Mucosa of rectum (tissue), 2 donors: ENCODE results near the gene SLC37A4.

Source experiments
- H3K27ac ChIP-seq, 2 donors: one replicate each; pipeline ENCODE4 v1.7.0; 2013; ENCODE audit warnings: inconsistent platforms in 2 of 2, low read depth in 2 of 2, low read length in 2 of 2
- H3K27me3 ChIP-seq, 2 donors: one replicate each; pipeline ENCODE4 v1.7.0; 2013; ENCODE audit warnings: low read length in 2 of 2; ENCODE audit not compliant: control insufficient read depth in 2 of 2, insufficient read depth in 2 of 2
- H3K36me3 ChIP-seq, 2 donors: one replicate each; pipeline ENCODE4 v1.7.0; 2013; ENCODE audit warnings: low read length in 2 of 2; ENCODE audit not compliant: control insufficient read depth in 2 of 2, insufficient read depth in 2 of 2
- H3K4me1 ChIP-seq, 2 donors: one replicate each; pipeline ENCODE4 v1.7.0; 2013; ENCODE audit warnings: low read length in 2 of 2, mild to moderate bottlenecking in 1 of 2; ENCODE audit not compliant: control insufficient read depth in 2 of 2, insufficient read depth in 2 of 2
- H3K4me3 ChIP-seq, 2 donors: one replicate each; pipeline ENCODE4 v1.7.0; 2013; ENCODE audit warnings: low read length in 2 of 2
- H3K9ac ChIP-seq, 2 donors: one replicate each; pipeline ENCODE4 v1.7.0; 2013; ENCODE audit warnings: low read length in 2 of 2, low read depth in 1 of 2, mild to moderate bottlenecking in 1 of 2
- H3K9me3 ChIP-seq, 2 donors: one replicate each; pipeline ENCODE4 v1.7.0; 2013; ENCODE audit warnings: low read length in 2 of 2; ENCODE audit not compliant: control insufficient read depth in 2 of 2
- donor health status: healthy.
- donor health status: Normal muscosa, but diverticular disease.

Gene SLC37A4

DNA sequence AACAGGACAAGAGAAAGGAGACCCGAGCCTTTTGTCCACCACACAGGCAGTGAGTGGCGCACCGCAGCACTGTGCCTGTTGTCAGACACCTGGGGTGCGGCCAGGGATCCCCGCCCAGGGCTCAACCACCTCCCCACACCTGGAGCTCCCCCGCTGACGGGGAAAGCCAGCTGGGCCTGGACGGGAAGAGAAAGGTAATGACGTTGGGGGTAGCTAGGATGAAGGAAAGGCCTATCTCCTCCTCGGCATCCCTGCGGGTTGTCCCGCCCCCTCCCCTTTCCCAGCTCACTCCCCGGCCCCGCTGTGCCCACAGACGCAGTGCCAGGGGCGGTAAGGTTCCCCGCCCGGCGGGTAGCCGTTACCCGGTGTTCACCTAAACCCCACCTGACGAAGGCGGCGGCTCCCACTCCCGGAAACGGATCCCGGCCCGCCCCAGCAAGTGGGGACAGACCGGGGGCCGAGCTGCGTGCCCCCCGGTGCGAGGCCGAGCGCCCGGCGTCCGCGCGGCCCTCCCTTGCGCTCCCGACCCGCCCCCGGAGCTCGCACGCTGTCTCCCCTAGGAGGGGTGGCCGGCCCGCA lies 25.8 kb upstream of the SLC37A4 start:
- H3K27me3 ChIP-seq, result no peaks in the 10 kb centered on the region
- H3K4me3 ChIP-seq, result peak overlapping the region; percentile 81 to 86
- H3K4me1 ChIP-seq, result peaks cover 13 to 20% of the 10 kb centered on the region in 2 donors
- peak overlapping the region; percentile 75 to 88 for H3K9ac ChIP-seq
- H3K27ac ChIP-seq, result peak overlapping the region; percentile 83 to 87
- H3K9me3 ChIP-seq, result no peaks in the 10 kb centered on the region
- H3K36me3 ChIP-seq, result peaks cover 31 to 34% of the 10 kb centered on the region in 2 donors

DNA sequence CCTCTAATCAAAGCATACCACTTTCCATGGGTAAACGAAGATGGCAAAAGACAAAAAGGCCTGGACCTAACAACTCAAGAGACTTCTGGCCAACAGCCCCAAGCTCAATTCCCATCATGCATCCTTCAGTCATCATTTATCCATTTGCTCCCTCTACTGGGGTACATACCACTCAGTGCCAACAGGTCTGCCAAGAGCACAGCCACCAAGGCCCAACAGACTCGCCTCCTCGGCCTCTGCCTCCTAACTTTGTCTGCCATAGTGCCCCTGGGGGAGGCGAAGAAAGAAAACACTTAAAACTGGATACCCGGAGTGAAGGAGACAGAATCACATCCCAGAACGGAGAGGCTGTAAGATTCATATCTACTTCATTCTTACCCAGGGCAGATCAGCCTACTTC lies 25.2 kb upstream of the SLC37A4 start:
- Histone ChIP-seq H3K27me3 (no peaks in the 10 kb centered on the region), H3K4me1 (peaks cover 13 to 20% of the 10 kb centered on the region in 2 donors), H3K36me3 (peaks cover 37 to 40% of the 10 kb centered on the region in 2 donors), H3K27ac (peak overlapping the region in 1 of 2 donors; percentile 83), H3K4me3 (peak overlapping the region; percentile 81 to 86), H3K9ac (peak overlapping the region; percentile 75 to 88), H3K9me3 (no peaks in the 10 kb centered on the region)

DNA sequence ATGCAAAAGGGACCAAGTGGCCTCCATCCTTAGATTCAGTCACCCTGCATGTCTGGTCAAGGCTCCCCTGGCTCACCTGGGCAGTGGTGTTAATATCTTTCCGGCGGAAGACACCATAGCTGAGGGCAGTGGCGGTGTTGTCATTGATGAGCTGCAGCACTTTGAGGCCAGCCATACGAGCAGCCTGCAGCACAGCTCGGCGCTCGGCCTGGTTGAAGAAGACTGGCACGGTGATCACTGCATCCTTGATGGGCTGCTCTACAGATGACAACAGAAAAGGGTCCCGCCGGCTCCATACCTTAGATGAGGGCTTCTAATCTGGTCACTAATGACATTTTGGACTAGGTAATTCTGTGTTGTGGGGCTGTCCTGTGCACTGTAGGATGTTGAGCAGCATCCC lies 23.7 kb upstream of the SLC37A4 start:
- Histone ChIP-seq H3K9me3 (no peaks in the 10 kb centered on the region), H3K36me3 (peaks cover 44 to 52% of the 10 kb centered on the region in 2 donors), H3K27ac (no peak overlapping the region), H3K4me1 (peaks cover 13 to 20% of the 10 kb centered on the region in 2 donors), H3K9ac (no peak overlapping the region), H3K27me3 (no peaks in the 10 kb centered on the region), H3K4me3 (no peak overlapping the region)

DNA sequence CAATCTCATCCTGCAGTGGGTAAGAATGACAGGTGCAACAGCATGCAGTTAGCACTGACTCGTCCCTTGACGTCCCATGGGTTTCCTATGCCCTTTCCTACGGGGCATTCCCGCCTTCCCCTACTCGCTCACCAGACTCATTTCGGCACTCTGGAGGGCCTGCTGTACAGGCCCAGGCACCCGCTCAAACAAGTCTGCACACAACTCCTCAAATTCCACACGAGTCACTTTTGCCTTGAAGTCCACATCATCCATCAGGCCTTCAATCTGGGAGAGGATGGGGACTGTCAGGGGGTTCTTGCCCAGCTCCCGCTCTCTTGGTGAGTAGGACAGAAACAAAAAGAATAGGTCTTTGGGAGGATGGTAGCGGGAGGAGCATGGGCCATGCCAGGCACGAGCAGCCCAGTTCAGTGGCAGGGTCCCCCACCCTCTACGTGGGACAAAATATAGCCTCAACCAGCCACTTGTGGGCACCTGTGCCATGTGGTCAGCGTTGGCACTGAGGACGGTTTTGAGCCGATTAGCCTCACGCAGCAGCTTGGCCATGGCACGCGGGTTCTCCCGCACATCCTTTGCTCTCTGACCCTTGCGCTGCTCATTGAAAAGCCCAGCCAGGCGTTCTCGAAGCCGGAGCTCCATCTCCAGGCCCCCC lies 21.6 kb upstream of the SLC37A4 start:
- H3K9me3 ChIP-seq, result no peaks in the 10 kb centered on the region
- H3K27ac ChIP-seq, result no peak overlapping the region
- H3K4me1 ChIP-seq, result peaks cover 9 to 10% of the 10 kb centered on the region in 2 donors
- H3K27me3 ChIP-seq, result no peaks in the 10 kb centered on the region
- no peak overlapping the region for H3K4me3 ChIP-seq
- H3K36me3 ChIP-seq, result peaks cover 64 to 74% of the 10 kb centered on the region in 2 donors
- no peak overlapping the region for H3K9ac ChIP-seq

DNA sequence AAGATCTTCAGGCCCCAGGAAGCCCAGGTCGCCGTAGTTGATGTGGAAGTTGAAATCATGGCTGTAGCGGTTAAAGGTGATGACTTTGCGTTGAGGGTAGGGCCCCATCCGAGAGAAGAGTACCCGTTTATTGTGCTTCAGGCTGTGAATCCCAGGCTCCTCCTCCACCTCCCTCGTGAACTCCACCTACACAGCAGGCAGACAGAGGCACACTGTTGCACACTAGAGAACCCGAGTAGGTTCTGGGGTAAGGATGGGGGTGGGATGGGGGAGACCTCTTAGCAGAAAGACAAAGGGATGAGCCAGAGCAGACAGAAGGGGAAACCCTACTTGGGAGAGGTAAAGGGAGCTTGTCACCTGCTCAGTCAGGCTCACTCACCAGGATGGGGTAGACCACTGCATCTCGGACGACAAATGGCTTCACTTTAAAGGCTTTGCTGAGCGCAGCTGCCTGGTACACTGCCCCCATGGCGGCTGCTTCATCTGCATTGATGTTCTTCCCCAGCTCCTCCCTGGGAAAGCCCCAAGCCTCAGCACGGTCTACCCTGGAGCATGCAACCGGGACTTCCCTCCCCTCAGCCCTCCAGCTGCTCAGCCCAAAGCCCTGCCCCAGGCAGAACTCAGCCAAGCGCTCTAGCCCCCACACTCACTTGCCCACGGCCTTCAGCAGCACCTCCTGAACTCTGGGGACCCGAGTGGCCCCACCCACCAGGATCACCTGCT lies 20.9 kb upstream of the SLC37A4 start:
- Histone ChIP-seq H3K4me3 (no peak overlapping the region), H3K36me3 (peaks cover 67 to 79% of the 10 kb centered on the region in 2 donors), H3K27ac (no peak overlapping the region), H3K9ac (no peak overlapping the region), H3K27me3 (no peaks in the 10 kb centered on the region), H3K4me1 (peaks cover 9 to 10% of the 10 kb centered on the region in 2 donors), H3K9me3 (no peaks in the 10 kb centered on the region)

DNA sequence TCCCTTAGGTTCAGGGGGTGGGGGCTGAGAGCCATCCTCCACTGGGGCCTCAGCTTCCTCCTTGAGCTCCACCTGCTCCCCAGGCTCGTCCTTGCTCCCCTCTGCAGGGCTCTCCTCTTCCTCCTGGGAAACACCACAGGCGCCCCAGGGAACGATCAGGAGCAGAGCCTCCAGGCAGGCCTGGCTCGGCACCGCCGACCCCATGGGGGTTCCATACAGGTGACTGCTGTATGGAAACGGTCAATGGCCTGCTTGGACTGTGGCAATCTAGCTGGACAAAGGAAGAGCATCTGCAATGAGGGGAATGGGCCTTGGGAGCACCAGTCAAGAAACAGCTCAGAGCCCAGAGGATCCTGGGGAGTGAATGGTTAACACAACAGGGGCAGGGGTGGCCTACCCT lies 18.4 kb upstream of the SLC37A4 start:
- no peaks in the 10 kb centered on the region for H3K4me1 ChIP-seq
- H3K9me3 ChIP-seq, result no peaks in the 10 kb centered on the region
- H3K9ac ChIP-seq, result no peak overlapping the region
- no peak overlapping the region for H3K4me3 ChIP-seq
- H3K36me3 ChIP-seq, result peaks cover 76 to 77% of the 10 kb centered on the region in 2 donors
- H3K27ac ChIP-seq, result no peak overlapping the region
- H3K27me3 ChIP-seq, result no peaks in the 10 kb centered on the region

DNA sequence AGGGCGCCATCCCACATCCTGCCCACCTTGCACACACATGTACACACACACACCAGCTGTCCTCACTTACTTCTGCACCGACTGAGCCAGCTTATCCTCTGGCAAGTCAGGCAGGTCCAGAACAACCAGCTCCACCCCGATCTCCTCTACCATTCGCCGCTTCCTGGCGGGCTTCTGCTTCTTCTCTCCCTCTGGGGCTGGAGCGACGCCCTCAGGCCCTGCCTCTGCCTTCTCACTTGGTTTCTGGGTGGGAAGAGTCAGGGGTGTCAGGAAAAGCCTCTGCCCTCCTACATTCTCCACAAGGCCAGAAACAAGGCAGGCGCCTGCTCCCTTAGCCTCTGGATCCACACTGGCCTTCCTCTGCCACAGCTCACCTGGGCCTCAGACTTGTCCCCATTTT lies 18.0 kb upstream of the SLC37A4 start:
- H3K9ac ChIP-seq, result no peak overlapping the region
- H3K36me3 ChIP-seq, result peaks cover 72 to 73% of the 10 kb centered on the region in 2 donors
- H3K9me3 ChIP-seq, result no peaks in the 10 kb centered on the region
- no peak overlapping the region for H3K4me3 ChIP-seq
- H3K27me3 ChIP-seq, result no peaks in the 10 kb centered on the region
- H3K4me1 ChIP-seq, result no peaks in the 10 kb centered on the region
- H3K27ac ChIP-seq, result no peak overlapping the region

DNA sequence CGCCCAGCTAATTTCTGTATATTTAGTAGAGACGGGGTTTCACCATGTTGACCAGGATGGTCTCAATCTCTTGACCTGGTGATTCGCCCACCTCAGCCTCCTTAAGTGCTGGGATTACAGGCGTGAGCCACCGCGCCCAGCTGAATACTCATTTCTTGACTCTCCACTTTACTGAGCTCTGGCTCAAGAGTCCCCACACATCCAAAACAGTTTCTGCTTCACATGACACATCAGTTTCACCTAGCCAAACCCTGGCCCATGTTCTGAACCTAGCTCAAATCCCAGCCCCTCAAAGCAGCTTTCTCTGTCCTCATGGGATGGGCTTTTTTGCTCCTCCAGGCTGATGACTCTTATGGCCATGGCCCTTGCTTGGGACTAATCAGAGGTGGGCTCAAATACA lies 16.5 kb upstream of the SLC37A4 start:
- no peak overlapping the region for H3K27ac ChIP-seq
- peaks cover 57 to 62% of the 10 kb centered on the region in 2 donors for H3K36me3 ChIP-seq
- no peaks in the 10 kb centered on the region for H3K27me3 ChIP-seq
- H3K9ac ChIP-seq, result no peak overlapping the region
- no peak overlapping the region for H3K4me3 ChIP-seq
- no peaks in the 10 kb centered on the region for H3K9me3 ChIP-seq
- no peaks in the 10 kb centered on the region for H3K4me1 ChIP-seq

DNA sequence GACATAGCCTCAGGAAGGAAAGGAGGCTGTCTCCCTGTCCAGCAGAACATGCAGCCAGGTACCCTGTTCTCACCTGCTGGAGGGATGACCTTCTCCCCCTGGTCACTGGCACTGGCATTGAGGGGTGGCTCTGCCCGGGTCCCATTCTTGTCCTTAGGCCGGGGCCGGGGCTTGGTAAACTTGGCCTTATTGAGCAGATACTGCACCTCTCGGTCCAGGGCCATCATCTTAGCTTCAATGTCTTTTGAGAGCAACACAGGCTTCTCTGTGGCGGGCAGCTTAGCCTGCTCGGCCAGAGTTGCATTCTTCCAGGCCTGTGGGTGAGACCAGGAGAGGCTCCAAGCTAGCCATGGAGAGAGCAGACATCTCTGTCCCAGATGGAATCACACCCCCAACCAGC lies 15.8 kb upstream of the SLC37A4 start:
- H3K9ac ChIP-seq, result no peak overlapping the region
- H3K4me1 ChIP-seq, result no peaks in the 10 kb centered on the region
- no peaks in the 10 kb centered on the region for H3K9me3 ChIP-seq
- no peak overlapping the region for H3K27ac ChIP-seq
- H3K4me3 ChIP-seq, result no peak overlapping the region
- H3K36me3 ChIP-seq, result peaks cover 50 to 55% of the 10 kb centered on the region in 2 donors
- no peaks in the 10 kb centered on the region for H3K27me3 ChIP-seq

DNA sequence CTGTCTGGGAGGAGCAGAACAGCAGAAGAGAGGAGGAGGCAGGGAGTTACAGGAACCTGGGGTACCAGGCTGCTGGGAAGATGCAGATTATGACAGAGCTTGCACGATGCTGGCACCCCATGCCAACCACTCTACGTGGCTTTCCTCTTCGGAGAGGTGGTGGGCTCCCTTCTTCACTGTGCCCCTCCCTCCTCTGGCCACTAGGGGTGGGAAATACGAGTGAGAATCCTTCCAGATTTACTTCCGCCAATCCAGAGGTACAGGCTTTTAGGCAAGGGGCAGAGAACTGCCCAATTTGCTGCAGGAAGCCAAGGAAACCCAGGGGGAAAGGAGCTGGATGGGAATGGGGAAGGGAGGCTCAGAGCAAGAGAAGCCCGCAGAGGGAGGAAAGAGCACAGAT lies 14.0 kb upstream of the SLC37A4 start:
- Histone ChIP-seq H3K4me3 (no peak overlapping the region), H3K9ac (no peak overlapping the region), H3K27ac (no peak overlapping the region), H3K36me3 (peaks cover 40% of the 10 kb centered on the region in 2 donors), H3K9me3 (no peaks in the 10 kb centered on the region), H3K4me1 (no peaks in the 10 kb centered on the region), H3K27me3 (no peaks in the 10 kb centered on the region)
